NCI-H1417 (cell line): ENCODE results near the gene SPATA2L.
"Not testable (repeated sequence)": the region's sequence is repeated elsewhere in the genome, so short reads cannot be mapped to it uniquely, and the experiment has no call there.

ENCODE experiments used
- DNase-seq, 3 experiments: peaks; one replicate each; lab custom pipeline; 2025; lab: John Stamatoyannopoulos, UW

Gene SPATA2L

GRCh38 chr16:89690392-89690901 is 11.1 kb downstream of the SPATA2L start:
- no peak for DNase-seq

GRCh38 chr16:89689621-89690020 is 11.9 kb downstream of the SPATA2L start:
- DNase-seq: not testable (repeated sequence)

GRCh38 chr16:89689142-89689541 is 12.4 kb downstream of the SPATA2L start:
- no peak for DNase-seq

GRCh38 chr16:89688395-89688794 is 13.1 kb downstream of the SPATA2L start:
- DNase-seq: no peak

GRCh38 chr16:89687092-89687940 is 14.2 kb downstream of the SPATA2L start:
- DNase-seq: peak in 2 of 3 experiments; percentile 42 to 86

GRCh38 chr16:89686520-89687091 is 14.9 kb downstream of the SPATA2L start, which contains the start of gene CDK10:
CDK10 (plus strand) TSS chr16:89686689; CDS start chr16:89686711, 22 bp downstream.
- DNase-seq: peak; percentile 88 to 94 (median 93)

- no peak for DNase-seq
These were observed 15.6 kb downstream of the SPATA2L start for GRCh38 chr16:89685916-89686315.

GRCh38 chr16:89678258-89678657 is 23.2 kb downstream of the SPATA2L start:
- DNase-seq: peak in 1 of 3 experiments; percentile 4

- no peak for DNase-seq
These were observed 29.1 kb downstream of the SPATA2L start for GRCh38 chr16:89672177-89672941.

GRCh38 chr16:89671565-89671964 is 29.9 kb downstream of the SPATA2L start:
- not testable (repeated sequence) for DNase-seq

GRCh38 chr16:89670496-89671431 is 30.7 kb downstream of the SPATA2L start:
- no peak for DNase-seq

GRCh38 chr16:89669755-89670154 is 31.8 kb downstream of the SPATA2L start:
- no peak for DNase-seq

- DNase-seq: no peak
These were observed 32.7 kb downstream of the SPATA2L start for GRCh38 chr16:89668790-89669158.

GRCh38 chr16:89667633-89668032 is 33.9 kb downstream of the SPATA2L start:
- no peak for DNase-seq

GRCh38 chr16:89667000-89667399 is 34.5 kb downstream of the SPATA2L start:
- DNase-seq: not testable (repeated sequence)

GRCh38 chr16:89664238-89664637 is 37.3 kb downstream of the SPATA2L start:
- DNase-seq: not testable (repeated sequence)

GRCh38 chr16:89661215-89661614 is 40.3 kb downstream of the SPATA2L start:
- DNase-seq: no peak

- DNase-seq: no peak
These were observed 41.4 kb downstream of the SPATA2L start for GRCh38 chr16:89660146-89660545.

GRCh38 chr16:89658221-89658879 is 43.2 kb downstream of the SPATA2L start:
- peak in 1 of 3 experiments; percentile 40 for DNase-seq

GRCh38 chr16:89657442-89658220 is 43.9 kb downstream of the SPATA2L start, which contains the start of the genes CHMP1A and SPATA33:
CHMP1A (minus strand) TSS chr16:89657708; CDS start chr16:89657588, 120 bp downstream.
SPATA33 (plus strand) TSS chr16:89657836; CDS start chr16:89657912, 76 bp downstream.
- peak; percentile 82 to 90 (median 89) for DNase-seq
